PC-3 (cell line): ENCODE measurements around the gene SERPINC1.

Experiments used
- EZH2 ChIP-seq: fragments of 300-600 bp; sonication (generic); IDR thresholded peaks from one replicate; pipeline ENCODE4 v1.6.1; 2017; ENCODE audit warnings: antibody characterized with exemption, mild to moderate bottlenecking, low read length; ENCODE audit not compliant: unreplicated experiment
- TF ChIP-seq, protein P1 (sequence below): fragments of 300-600 bp; sonication (generic); conservative IDR thresholded peaks from 2 replicates; pipeline ENCODE4 v1.5.1; 2017; ENCODE audit warnings: antibody characterized with exemption, low read depth, mild to moderate bottlenecking, low read length

DNA sequence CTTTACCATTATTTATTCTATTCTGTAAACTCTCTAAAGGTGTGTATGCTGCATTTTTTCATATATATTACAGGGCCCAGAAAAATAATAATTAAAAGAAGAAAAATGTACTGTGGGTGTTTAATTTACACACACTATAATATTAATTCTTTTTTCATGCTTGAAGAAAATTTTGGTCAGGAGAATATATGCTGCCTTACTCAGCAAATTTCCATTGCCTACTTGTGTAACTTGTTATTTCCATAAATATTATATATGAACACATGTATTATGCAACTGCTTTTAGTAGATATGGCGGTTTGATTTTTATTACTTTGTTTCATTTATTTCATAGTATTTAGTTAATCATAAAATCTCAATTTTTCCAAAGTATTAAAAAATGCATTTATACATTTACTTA lies 46.4 kb upstream of the SERPINC1 start:
- TF ChIP-seq EZH2: no peak
- TF ChIP-seq, protein P1, sequence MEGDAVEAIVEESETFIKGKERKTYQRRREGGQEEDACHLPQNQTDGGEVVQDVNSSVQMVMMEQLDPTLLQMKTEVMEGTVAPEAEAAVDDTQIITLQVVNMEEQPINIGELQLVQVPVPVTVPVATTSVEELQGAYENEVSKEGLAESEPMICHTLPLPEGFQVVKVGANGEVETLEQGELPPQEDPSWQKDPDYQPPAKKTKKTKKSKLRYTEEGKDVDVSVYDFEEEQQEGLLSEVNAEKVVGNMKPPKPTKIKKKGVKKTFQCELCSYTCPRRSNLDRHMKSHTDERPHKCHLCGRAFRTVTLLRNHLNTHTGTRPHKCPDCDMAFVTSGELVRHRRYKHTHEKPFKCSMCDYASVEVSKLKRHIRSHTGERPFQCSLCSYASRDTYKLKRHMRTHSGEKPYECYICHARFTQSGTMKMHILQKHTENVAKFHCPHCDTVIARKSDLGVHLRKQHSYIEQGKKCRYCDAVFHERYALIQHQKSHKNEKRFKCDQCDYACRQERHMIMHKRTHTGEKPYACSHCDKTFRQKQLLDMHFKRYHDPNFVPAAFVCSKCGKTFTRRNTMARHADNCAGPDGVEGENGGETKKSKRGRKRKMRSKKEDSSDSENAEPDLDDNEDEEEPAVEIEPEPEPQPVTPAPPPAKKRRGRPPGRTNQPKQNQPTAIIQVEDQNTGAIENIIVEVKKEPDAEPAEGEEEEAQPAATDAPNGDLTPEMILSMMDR: no peak
